ENCODE data around the gene TUG1.

- no peak for TF ChIP-seq CTCF (IDR thresholded peaks at IDR 0.05; ENCODE audit: low read depth, low read length)
- TF ChIP-seq POLR2A (IDR thresholded peaks at IDR 0.05; ENCODE audit: extremely low read depth, insufficient read length) = no peak
- no peak for TF ChIP-seq MAX (IDR thresholded peaks at IDR 0.05; ENCODE audit: low read depth, low read length)
These were observed 9.4 kb downstream of the TUG1 start for GRCh38 chr22:30978304-30978962.

Measured in NB4 (cell line).